HepG2 (cell line): ENCODE results near the gene STK17A. TPM values are rescaled to one million over a fixed set of nuclear protein-coding genes. Genes with fewer than 3 reads are reported as not detected.

ENCODE experiments used
- AHDC1 ChIP-seq: sonication (generic); formaldehyde crosslinking; IDR thresholded peaks from 2 replicates; pipeline ENCODE4 v1.5.1; 2020; ENCODE audit warnings: mild to moderate bottlenecking, missing genetic modification reagents, borderline replicate concordance
- EED ChIP-seq: sonication (generic); formaldehyde crosslinking; IDR thresholded peaks from 2 replicates; pipeline ENCODE4 v1.5.0; 2020; ENCODE audit warnings: mild to moderate bottlenecking, missing genetic modification reagents
- EHMT2 ChIP-seq: fragments of 200-600 bp; sonication (generic); IDR thresholded peaks from 2 replicates; pipeline ENCODE4 v1.7.0; 2017; ENCODE audit warnings: antibody characterized with exemption, low read depth, low read length, borderline replicate concordance
- FOXP1 ChIP-seq, 2 experiments: fragments of 450-650 bp in 1 of 2; IDR thresholded peaks; 2 replicates each; pipeline ENCODE4 v1.6.1; 2017 to 2018; ENCODE audit warnings: antibody characterized with exemption in 1 of 2
- NFYB ChIP-seq: sonication (generic); formaldehyde crosslinking; IDR thresholded peaks from 2 replicates; pipeline ENCODE4 v1.4.0; 2020; ENCODE audit warnings: missing genetic modification reagents
- PBX2 ChIP-seq: IDR thresholded peaks from 2 replicates; pipeline ENCODE4 v1.6.1; 2016; ENCODE audit warnings: control low read depth
- SOX13 ChIP-seq, 3 experiments: fragments of 450-650 bp in 1 of 3; sonication (generic) in 1 of 3; formaldehyde crosslinking in 1 of 3; IDR thresholded peaks in 2 of 3; conservative IDR thresholded peaks in 1 of 3; 2 replicates each; pipeline versions ENCODE4 v1.5.0 to v1.6.1; 2016 to 2020; ENCODE audit warnings: antibody characterized with exemption in 1 of 3, mild to moderate bottlenecking in 1 of 3, missing compliant biosample characterization in 1 of 3, missing genetic modification reagents in 1 of 3, moderate library complexity in 1 of 3
- TEAD3 ChIP-seq: optimal IDR thresholded peaks from 2 replicates; pipeline ENCODE3; 2016; ENCODE audit warnings: borderline replicate concordance
- TRAFD1 ChIP-seq: sonication (generic); formaldehyde crosslinking; IDR thresholded peaks from 2 replicates; pipeline ENCODE4 v1.5.1; 2020; ENCODE audit warnings: missing genetic modification reagents, mild to moderate bottlenecking, borderline replicate concordance
- ZBTB21 ChIP-seq: sonication (generic); formaldehyde crosslinking; IDR thresholded peaks from 2 replicates; pipeline ENCODE4 v1.4.0; 2020; ENCODE audit warnings: missing genetic modification reagents
- ZBTB34 ChIP-seq: sonication (generic); formaldehyde crosslinking; IDR thresholded peaks from 2 replicates; pipeline ENCODE4 v1.8.0; 2022; ENCODE audit warnings: mild to moderate bottlenecking, missing genetic modification reagents
- ZC3H13 ChIP-seq: sonication (generic); formaldehyde crosslinking; IDR thresholded peaks from 2 replicates; pipeline ENCODE4 v1.8.1; 2023; ENCODE audit warnings: mild to moderate bottlenecking, missing genetic modification reagents, moderate library complexity
- ZNF124 ChIP-seq: sonication (generic); formaldehyde crosslinking; IDR thresholded peaks from 2 replicates; pipeline ENCODE4 v1.4.0; 2020; ENCODE audit warnings: missing genetic modification reagents
- ZNF225 ChIP-seq: sonication (generic); formaldehyde crosslinking; IDR thresholded peaks from 2 replicates; pipeline ENCODE4 v1.4.0; 2020; ENCODE audit warnings: mild to moderate bottlenecking, missing genetic modification reagents
- ZNF275 ChIP-seq: sonication (generic); formaldehyde crosslinking; IDR thresholded peaks from 2 replicates; pipeline ENCODE4 v1.8.0; 2022; ENCODE audit warnings: missing genetic modification reagents, mild to moderate bottlenecking, inconsistent platforms, borderline replicate concordance
- ZNF549 ChIP-seq: sonication (generic); formaldehyde crosslinking; IDR thresholded peaks from 2 replicates; pipeline ENCODE4 v1.5.0; 2020; ENCODE audit warnings: missing genetic modification reagents
- ZNF713 ChIP-seq: sonication (generic); formaldehyde crosslinking; IDR thresholded peaks from 2 replicates; pipeline ENCODE4 v1.4.0; 2020; ENCODE audit warnings: mild to moderate bottlenecking, missing genetic modification reagents
- ZSCAN12 ChIP-seq: sonication (generic); formaldehyde crosslinking; IDR thresholded peaks from 2 replicates; pipeline ENCODE4 v1.9.0; 2021; ENCODE audit warnings: mild to moderate bottlenecking, missing genetic modification reagents
- polyA plus RNA-seq, 8 experiments: library from polyadenylated mRNA; depleted of rRNA in 3 of 8; stranded (reverse) in 7 of 8; unstranded in 1 of 8; fragments of >200 nt; fragmentation: Illumina TruSeq in 4 of 8; extraction: Trizol in 4 of 8; gene quantifications; 2 replicates each; pipeline versions ENCODE4 v1.2.1 to v1.2.3, GENCODE V29; 2011 to 2016; ENCODE audit warnings: low read depth in 4 of 8, missing spikeins in 1 of 8, mixed read lengths in 1 of 8; ENCODE audit not compliant: insufficient read depth in 1 of 8
- total RNA-seq, 5 experiments: library from RNA; depleted of rRNA; stranded (reverse); fragments of >200 nt; fragmentation: Illumina TruSeq; extraction: Trizol; gene quantifications; 2 replicates each; pipeline ENCODE4 v1.2.3, GENCODE V29; 2016; ENCODE audit warnings: low read depth in 1 of 5

STK17A gene
- total and polyA plus RNA-seq, 2 of the 13 experiments (the other 11 are each of a cell fraction or from before 2014, with no cell fraction given): 18.6 to 24.3 TPM

GRCh38 chr7:43583424-43584194, 701 bp downstream of the STK17A start (continued):
- TF ChIP-seq ZBTB21 (CRISPR knock-in tag) (no peak), ZNF225 (CRISPR knock-in tag) (no peak), ZNF549 (CRISPR knock-in tag) (no peak), ZBTB34 (CRISPR knock-in tag) (no peak), TEAD3 (CRISPR knock-in tag) (no peak), TRAFD1 (CRISPR knock-in tag) (no peak), EED (CRISPR knock-in tag) (no peak), ZC3H13 (CRISPR knock-in tag) (no peak), PBX2 (CRISPR knock-in tag) (no peak), ZNF713 (CRISPR knock-in tag) (no peak), AHDC1 (CRISPR knock-in tag) (no peak), NFYB (CRISPR knock-in tag) (no peak), SOX13 (IDR thresholded peaks at IDR 0.05) (no peak), SOX13 (CRISPR knock-in tag; conservative IDR thresholded peaks at IDR 0.05 in 1 of 2, IDR thresholded peaks at IDR 0.05 in 1 of 2) (0 out of 4 replicates have a peak, but pooled peaks of 1 of the 2 experiments have one; percentile 9), ZNF275 (CRISPR knock-in tag) (no peak), FOXP1 (IDR thresholded peaks at IDR 0.05) (no peak), FOXP1 (CRISPR knock-in tag; IDR thresholded peaks at IDR 0.05) (no peak), EHMT2 (no peak), ZSCAN12 (CRISPR knock-in tag) (no peak), ZNF124 (CRISPR knock-in tag) (no peak)
